Measurements from ENCODE around the gene NTMT1.

DNA sequence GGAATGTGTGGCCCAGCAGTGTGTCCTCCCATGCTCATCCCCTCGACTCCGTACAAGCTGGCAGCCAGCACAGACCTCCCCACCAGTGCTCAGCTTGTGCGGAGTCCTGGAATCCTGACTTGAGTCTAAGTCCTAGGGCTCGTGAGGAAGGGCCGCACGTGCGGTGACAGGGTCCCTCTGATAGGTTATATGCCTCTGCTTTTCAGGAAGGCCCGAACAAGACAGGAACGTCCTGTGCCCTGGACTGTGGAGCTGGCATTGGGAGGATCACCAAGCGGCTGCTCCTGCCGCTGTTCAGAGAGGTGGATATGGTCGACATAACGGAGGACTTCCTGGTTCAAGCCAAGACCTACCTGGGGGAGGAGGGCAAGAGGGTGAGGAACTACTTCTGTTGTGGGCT, 7.9 kb downstream of the NTMT1 start:
- TF ChIP-seq POLR2AphosphoS5 (IDR thresholded peaks at IDR 0.05) (no peak), POLR2A (IDR thresholded peaks at IDR 0.05; ENCODE audit: low read depth) (no peak)
- TF ChIP-seq, protein P1, sequence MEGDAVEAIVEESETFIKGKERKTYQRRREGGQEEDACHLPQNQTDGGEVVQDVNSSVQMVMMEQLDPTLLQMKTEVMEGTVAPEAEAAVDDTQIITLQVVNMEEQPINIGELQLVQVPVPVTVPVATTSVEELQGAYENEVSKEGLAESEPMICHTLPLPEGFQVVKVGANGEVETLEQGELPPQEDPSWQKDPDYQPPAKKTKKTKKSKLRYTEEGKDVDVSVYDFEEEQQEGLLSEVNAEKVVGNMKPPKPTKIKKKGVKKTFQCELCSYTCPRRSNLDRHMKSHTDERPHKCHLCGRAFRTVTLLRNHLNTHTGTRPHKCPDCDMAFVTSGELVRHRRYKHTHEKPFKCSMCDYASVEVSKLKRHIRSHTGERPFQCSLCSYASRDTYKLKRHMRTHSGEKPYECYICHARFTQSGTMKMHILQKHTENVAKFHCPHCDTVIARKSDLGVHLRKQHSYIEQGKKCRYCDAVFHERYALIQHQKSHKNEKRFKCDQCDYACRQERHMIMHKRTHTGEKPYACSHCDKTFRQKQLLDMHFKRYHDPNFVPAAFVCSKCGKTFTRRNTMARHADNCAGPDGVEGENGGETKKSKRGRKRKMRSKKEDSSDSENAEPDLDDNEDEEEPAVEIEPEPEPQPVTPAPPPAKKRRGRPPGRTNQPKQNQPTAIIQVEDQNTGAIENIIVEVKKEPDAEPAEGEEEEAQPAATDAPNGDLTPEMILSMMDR (IDR thresholded peaks at IDR 0.05), result no peak

All from esophagus muscularis mucosa (tissue), 3 donors.